ENCODE results near the gene APMAP. TPM values are rescaled to one million over a fixed set of nuclear protein-coding genes. Genes with fewer than 3 reads are reported as not detected.

Gene APMAP
- polyA plus RNA-seq, 6 donors from 2014 or later, result 41.4 to 71.6 (median 48.7) TPM

DNA sequence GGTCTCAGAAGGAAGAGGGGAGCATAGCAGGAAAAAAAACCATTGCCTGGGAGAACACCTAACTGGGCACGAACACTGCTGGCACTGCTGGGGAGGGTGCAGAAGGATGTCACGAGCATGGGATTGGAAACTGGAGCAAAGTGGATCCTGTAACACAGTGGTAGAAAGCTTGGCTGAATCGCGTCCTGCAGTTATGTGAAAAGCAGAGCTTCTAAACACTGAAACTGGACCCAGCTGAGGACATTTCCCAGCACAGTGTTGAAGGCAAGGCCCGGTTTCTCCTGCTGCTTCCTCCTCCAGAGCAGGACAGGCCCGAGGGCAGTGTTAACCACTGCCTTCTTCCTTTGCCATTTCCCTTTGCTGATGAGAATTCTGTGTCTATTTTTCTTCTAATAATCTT is 6.7 kb downstream of the APMAP start:
- no peak for ATAC-seq (ENCODE audit: low read depth in 2 of 2)
- Mint-ChIP-seq H3K4me3 (peak overlapping the region in 1 of 8 donors; percentile 41), H3K4me1 (peaks cover 16 to 45% (median 20%) of the 10 kb centered on the region in 3 donors), H3K27ac (peak overlapping the region in 3 of 6 donors; percentile 20 to 91 (median 32)), H3K27me3 (no peaks in the 10 kb centered on the region), H3K9me3 (no peaks in the 10 kb centered on the region), H3K36me3 (peaks cover 13 to 23% of the 10 kb centered on the region in 2 donors)
- no peak for DNase-seq

- H3K4me3 Mint-ChIP-seq, result peak overlapping the region in 1 of 8 donors; percentile 2
- no peaks in the 10 kb centered on the region for H3K27me3 Mint-ChIP-seq
- peaks cover 17 to 25% of the 10 kb centered on the region in 2 donors for H3K36me3 Mint-ChIP-seq
- no peak overlapping the region for H3K27ac Mint-ChIP-seq
- no peak for ATAC-seq (ENCODE audit: low read depth in 2 of 2)
- peaks cover 0 to 2% (median 0%) of the 10 kb centered on the region in 7 donors for H3K9me3 Mint-ChIP-seq
- DNase-seq, result no peak
- peaks cover 15 to 43% (median 24%) of the 10 kb centered on the region in 3 donors for H3K4me1 Mint-ChIP-seq
These were observed 7.5 kb downstream of the APMAP start for GRCh38 chr20:24984961-24985640.

DNA sequence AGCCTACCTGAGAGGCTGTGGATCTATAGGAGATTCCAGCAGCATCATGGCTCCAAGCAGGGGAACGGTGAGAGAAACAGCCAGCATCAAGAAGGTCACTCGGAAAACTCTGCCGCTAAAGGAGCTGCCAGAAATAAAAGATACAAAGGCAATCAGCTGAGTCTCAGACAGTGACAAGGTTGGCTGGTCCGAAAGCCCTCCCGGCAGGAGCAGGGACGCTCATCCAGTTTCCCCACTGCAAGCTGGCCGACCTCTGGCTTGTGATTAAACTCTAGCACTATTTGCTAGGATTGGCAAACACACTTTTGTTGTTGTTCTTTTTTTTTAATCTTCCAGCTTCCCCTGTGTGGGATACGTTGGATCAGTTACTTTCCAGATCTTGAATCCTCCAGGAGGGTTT is 8.7 kb downstream of the APMAP start:
- DNase-seq, result no peak
- Mint-ChIP-seq H3K27ac (no peak overlapping the region), H3K27me3 (no peaks in the 10 kb centered on the region), H3K4me3 (no peak overlapping the region), H3K36me3 (peaks cover 28 to 34% of the 10 kb centered on the region in 2 donors), H3K4me1 (peaks cover 23 to 48% (median 27%) of the 10 kb centered on the region in 3 donors), H3K9me3 (peaks cover 0 to 6% (median 2%) of the 10 kb centered on the region in 7 donors)
- no peak for ATAC-seq (ENCODE audit: low read depth in 2 of 2)

DNA sequence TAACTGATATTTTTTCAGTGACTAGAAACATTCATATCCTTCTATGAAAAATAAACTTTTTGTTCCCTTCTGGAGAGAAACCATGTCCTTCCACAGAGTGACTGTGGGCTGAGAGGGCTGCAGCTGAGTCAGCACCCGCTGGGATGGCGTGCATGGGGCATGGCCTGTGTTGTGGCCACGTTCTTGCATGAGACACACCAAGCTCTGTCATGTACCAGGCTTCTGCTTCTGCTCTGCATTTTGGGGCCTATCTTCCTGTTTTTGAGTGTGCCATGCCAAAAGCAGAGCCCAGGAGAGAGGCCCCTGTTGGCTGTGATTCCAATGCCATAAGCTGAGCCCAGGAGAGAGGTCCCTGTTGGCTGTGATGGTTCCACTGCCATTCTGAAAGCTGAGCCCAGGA is 10.8 kb downstream of the APMAP start:
- Mint-ChIP-seq H3K4me3 (no peak overlapping the region), H3K27me3 (no peaks in the 10 kb centered on the region), H3K36me3 (peaks cover 44 to 52% of the 10 kb centered on the region in 2 donors), H3K9me3 (peaks cover 0 to 7% (median 3%) of the 10 kb centered on the region in 7 donors), H3K27ac (peak overlapping the region in 1 of 6 donors; percentile 27), H3K4me1 (peaks cover 23 to 42% (median 25%) of the 10 kb centered on the region in 3 donors)
- DNase-seq, result no peak
- no peak for ATAC-seq (ENCODE audit: low read depth in 2 of 2)

DNA sequence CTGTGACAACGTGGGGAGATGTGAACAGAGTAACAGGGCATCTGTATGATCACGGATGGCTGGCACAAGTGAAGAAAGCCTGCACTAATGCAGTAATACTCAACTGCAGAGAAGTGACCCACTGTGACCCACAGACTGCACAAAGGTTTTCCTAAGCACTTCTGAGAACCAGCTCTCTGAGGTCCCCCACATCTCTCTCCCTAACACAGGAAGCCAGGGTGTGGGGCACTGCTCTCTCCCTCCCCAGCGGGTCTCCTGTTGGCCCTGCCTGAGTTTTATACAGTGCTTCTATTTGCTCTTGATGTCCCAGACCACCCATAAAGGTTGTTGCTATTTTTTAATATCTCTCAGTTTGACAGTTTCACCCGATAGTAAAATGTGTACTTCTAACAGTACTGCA is 11.3 kb downstream of the APMAP start:
- Mint-ChIP-seq H3K4me3 (no peak overlapping the region), H3K27ac (peak overlapping the region in 1 of 6 donors; percentile 67), H3K9me3 (peaks cover under 1 to 8% (median 4%) of the 10 kb centered on the region in 7 donors), H3K27me3 (no peaks in the 10 kb centered on the region), H3K36me3 (peaks cover 49 to 57% of the 10 kb centered on the region in 2 donors), H3K4me1 (peaks cover 20 to 42% (median 21%) of the 10 kb centered on the region in 3 donors)
- no peak for ATAC-seq (ENCODE audit: low read depth in 2 of 2)
- DNase-seq, result no peak

DNA sequence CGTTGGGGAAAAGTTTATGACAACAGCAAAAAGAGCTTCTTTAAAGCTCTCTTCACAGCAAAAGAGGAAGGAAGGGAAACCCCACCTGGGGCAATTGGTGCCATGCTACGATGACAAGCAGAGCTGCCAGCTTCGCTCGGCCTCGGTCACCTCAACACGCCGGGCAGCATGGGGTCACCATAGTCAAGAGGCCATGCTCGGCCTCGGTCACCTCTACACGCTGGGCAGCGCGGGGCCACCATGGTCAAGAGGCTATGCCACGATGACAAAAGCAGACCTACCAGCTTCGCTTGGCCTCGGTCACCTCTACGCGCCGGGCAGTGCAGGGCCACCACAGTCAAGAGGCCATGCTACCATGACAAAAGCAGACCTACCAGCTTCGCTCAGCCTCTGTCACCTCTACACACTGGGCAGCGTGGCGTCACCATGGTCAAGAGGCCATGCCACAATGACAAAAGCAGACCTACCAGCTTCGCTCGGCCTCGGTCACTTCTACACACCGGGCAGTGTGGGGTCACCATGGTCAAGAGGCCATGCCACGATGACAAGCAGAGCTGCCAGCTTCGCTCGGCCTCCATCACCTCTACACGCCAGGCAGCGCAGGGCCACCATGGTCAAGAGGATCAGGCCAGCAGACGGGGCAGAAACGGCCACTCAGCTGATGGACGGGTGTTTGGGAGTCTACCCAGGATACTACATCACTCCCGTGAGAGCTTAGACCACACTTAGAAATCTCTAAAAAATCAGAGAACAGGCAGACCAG is 12.1 kb downstream of the APMAP start:
- Mint-ChIP-seq H3K36me3 (peaks cover 57 to 65% of the 10 kb centered on the region in 2 donors), H3K4me1 (peaks cover 17 to 39% (median 17%) of the 10 kb centered on the region in 3 donors), H3K9me3 (peaks cover 4 to 14% (median 10%) of the 10 kb centered on the region in 7 donors), H3K27ac (peak overlapping the region in 2 of 6 donors; percentile 22 to 87), H3K27me3 (no peaks in the 10 kb centered on the region), H3K4me3 (peak overlapping the region in 1 of 8 donors; percentile 41)
- ATAC-seq (ENCODE audit: low read depth in 2 of 2), result peak in 1 of 2 donors; percentile 48
- DNase-seq, result no peak

- no peak for DNase-seq
- peak overlapping the region in 1 of 8 donors; percentile 6 for H3K4me3 Mint-ChIP-seq
- H3K27me3 Mint-ChIP-seq, result no peaks in the 10 kb centered on the region
- peaks cover 11 to 31% (median 17%) of the 10 kb centered on the region in 3 donors for H3K4me1 Mint-ChIP-seq
- H3K27ac Mint-ChIP-seq, result peak overlapping the region in 4 of 6 donors; percentile 22 to 92 (median 54)
- peaks cover 61 to 74% of the 10 kb centered on the region in 2 donors for H3K36me3 Mint-ChIP-seq
- peaks cover 4 to 16% (median 10%) of the 10 kb centered on the region in 7 donors for H3K9me3 Mint-ChIP-seq
- ATAC-seq (ENCODE audit: low read depth in 2 of 2), result no peak
These were observed 13.3 kb downstream of the APMAP start for GRCh38 chr20:24979036-24979960.

- Mint-ChIP-seq H3K36me3 (peaks cover 66 to 77% of the 10 kb centered on the region in 2 donors), H3K27me3 (no peaks in the 10 kb centered on the region), H3K4me1 (peaks cover 11 to 31% (median 17%) of the 10 kb centered on the region in 3 donors), H3K27ac (no peak overlapping the region), H3K9me3 (peaks cover 4 to 16% (median 10%) of the 10 kb centered on the region in 7 donors), H3K4me3 (no peak overlapping the region)
- DNase-seq, result no peak
- no peak for ATAC-seq (ENCODE audit: low read depth in 2 of 2)
These were observed 14.0 kb downstream of the APMAP start for GRCh38 chr20:24978513-24978912.

DNA sequence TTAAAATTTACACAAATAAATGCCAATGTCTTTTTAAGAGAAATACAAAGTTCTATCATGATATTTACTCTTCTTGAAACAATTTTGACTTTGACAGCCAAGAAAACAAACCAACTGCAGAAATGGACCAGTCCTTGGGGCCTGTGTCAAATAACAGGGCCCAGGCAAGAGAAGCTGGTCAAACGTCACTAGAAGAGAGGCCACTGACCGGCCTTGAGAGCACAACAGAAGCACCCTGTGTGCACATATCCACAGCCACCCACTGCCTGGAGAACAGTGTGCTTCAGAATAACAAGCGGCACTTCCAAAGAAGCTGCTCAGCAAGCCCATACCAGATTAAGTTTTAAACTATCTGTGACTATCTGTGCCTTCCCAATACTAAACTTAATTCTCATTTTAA is 14.8 kb downstream of the APMAP start:
- Mint-ChIP-seq H3K9me3 (peaks cover 4 to 16% (median 10%) of the 10 kb centered on the region in 7 donors), H3K4me1 (peaks cover 11 to 27% (median 17%) of the 10 kb centered on the region in 3 donors), H3K27me3 (no peaks in the 10 kb centered on the region), H3K36me3 (peaks cover 68 to 84% of the 10 kb centered on the region in 2 donors), H3K27ac (no peak overlapping the region), H3K4me3 (no peak overlapping the region)
- no peak for ATAC-seq (ENCODE audit: low read depth in 2 of 2)
- no peak for DNase-seq

GRCh38 chr20:24977336-24977735 is 15.2 kb downstream of the APMAP start:
- Mint-ChIP-seq H3K4me1 (peaks cover 11 to 23% (median 15%) of the 10 kb centered on the region in 3 donors), H3K4me3 (no peak overlapping the region), H3K27me3 (no peaks in the 10 kb centered on the region), H3K27ac (no peak overlapping the region), H3K36me3 (peaks cover 63 to 83% of the 10 kb centered on the region in 2 donors), H3K9me3 (peaks cover 4 to 16% (median 10%) of the 10 kb centered on the region in 7 donors)
- ATAC-seq (ENCODE audit: low read depth in 2 of 2) (no peak), DNase-seq (no peak)

DNA sequence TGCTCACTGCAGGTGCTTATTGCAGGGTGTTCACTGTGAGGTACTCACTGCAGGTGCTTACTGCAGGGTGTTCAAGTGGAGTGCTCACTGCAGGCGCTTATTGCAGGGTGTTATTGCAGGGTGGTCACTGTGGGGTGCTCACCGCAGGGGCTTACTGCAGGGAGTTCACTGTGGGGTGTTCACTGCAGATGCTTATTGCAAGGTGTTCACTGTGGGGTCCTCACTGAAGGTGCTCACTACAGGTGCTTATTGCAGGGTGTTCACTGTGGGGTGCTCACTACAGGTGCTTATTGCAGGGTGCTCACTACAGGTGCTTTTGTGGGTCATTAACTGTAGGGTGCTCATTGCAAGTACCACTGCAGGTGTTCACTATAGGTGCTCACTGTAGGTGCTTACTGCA is 20.2 kb downstream of the APMAP start:
- peaks cover 47 to 52% of the 10 kb centered on the region in 2 donors for H3K36me3 Mint-ChIP-seq
- DNase-seq (no peak), ATAC-seq (ENCODE audit: low read depth in 2 of 2) (no peak)
- H3K4me3 Mint-ChIP-seq, result no peak overlapping the region
- H3K9me3 Mint-ChIP-seq, result peaks cover 4 to 14% (median 6%) of the 10 kb centered on the region in 7 donors
- H3K4me1 Mint-ChIP-seq, result peaks cover 7 to 10% (median 9%) of the 10 kb centered on the region in 3 donors
- H3K27me3 Mint-ChIP-seq, result no peaks in the 10 kb centered on the region
- no peak overlapping the region for H3K27ac Mint-ChIP-seq

DNA sequence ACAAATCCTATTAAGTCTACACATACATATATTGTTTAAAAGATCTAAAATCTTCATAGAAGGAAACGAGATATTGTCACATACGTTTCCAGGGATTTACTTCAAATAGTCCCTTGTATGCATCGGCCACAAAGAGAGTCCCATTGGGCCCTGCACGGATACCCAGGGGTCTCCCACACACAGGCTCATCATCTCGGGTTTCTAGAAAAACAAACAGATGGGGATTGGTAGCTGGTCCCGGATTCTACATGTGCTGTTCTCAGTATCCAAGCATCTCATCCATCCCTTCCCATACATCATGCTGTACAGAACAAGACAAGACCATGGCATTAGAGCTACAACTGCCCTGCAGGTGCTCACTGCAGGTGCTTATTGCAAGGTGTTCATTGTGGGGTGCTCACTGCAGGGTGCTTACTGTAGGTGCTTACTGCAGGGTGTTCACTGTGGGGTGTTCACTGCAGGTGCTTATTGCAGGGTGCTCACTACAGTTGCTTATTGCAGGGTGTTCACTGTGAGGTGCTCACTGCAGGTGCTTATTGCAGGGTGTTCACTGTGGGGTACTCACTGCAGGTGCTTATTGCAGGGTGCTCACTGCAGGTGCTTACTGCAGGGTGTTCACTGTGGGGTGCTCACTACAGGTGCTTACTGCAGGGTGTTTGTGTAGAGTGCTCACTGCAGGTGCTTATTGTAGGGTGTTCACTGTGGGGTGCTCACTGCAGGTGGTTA is 21.0 kb downstream of the APMAP start:
- Mint-ChIP-seq H3K9me3 (peaks cover 3 to 14% (median 5%) of the 10 kb centered on the region in 7 donors), H3K4me3 (no peak overlapping the region), H3K36me3 (peaks cover 44 to 46% of the 10 kb centered on the region in 2 donors), H3K27ac (no peak overlapping the region), H3K27me3 (no peaks in the 10 kb centered on the region), H3K4me1 (peaks cover 7 to 10% (median 10%) of the 10 kb centered on the region in 3 donors)
- DNase-seq, result no peak
- no peak for ATAC-seq (ENCODE audit: low read depth in 2 of 2)
